ENCODE data around the gene OSM.

DNA sequence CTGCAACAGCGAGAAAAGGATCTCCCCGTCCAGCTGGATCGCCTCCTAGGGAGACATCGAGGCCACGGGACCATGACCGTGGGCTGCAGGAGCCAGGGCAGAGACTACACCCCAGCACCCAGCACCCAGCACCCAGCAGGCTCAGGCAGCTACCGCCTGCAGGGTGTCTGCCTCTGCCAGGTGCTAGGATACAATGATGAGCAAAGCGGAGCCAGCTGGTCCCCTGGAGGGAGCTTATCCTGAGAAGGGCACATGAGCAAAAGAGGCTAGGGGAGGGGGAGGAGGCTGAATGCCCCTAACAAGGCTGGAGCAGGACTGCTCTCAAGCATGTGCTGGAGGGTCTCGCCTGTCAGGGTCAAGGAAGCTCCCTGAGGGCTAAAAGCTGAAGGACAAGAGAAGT, 27.4 kb upstream of the OSM start:
- TF ChIP-seq, protein P1, sequence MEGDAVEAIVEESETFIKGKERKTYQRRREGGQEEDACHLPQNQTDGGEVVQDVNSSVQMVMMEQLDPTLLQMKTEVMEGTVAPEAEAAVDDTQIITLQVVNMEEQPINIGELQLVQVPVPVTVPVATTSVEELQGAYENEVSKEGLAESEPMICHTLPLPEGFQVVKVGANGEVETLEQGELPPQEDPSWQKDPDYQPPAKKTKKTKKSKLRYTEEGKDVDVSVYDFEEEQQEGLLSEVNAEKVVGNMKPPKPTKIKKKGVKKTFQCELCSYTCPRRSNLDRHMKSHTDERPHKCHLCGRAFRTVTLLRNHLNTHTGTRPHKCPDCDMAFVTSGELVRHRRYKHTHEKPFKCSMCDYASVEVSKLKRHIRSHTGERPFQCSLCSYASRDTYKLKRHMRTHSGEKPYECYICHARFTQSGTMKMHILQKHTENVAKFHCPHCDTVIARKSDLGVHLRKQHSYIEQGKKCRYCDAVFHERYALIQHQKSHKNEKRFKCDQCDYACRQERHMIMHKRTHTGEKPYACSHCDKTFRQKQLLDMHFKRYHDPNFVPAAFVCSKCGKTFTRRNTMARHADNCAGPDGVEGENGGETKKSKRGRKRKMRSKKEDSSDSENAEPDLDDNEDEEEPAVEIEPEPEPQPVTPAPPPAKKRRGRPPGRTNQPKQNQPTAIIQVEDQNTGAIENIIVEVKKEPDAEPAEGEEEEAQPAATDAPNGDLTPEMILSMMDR (IDR thresholded peaks at IDR 0.05; ENCODE audit: low read depth, low read length) = no peak
- no peak for TF ChIP-seq EZH2phosphoT487 (IDR thresholded peaks at IDR 0.05; ENCODE audit: low read depth)

Measured in OCI-LY3 (cell line).